ENCODE results near the gene CABLES2.
A peak's percentile ranks its signal among the peaks of the same experiment; 100 is the strongest.

Gene CABLES2

GRCh38 chr20:62359491-62360121, 47.5 kb downstream of the CABLES2 start:
- DNase-seq (ENCODE audit: low read depth) = peak; percentile 86
- H3K4me3 ChIP-seq (replicated peaks; ENCODE audit: low read depth, low read length) = no peak overlapping the region
- TF ChIP-seq, protein P1, sequence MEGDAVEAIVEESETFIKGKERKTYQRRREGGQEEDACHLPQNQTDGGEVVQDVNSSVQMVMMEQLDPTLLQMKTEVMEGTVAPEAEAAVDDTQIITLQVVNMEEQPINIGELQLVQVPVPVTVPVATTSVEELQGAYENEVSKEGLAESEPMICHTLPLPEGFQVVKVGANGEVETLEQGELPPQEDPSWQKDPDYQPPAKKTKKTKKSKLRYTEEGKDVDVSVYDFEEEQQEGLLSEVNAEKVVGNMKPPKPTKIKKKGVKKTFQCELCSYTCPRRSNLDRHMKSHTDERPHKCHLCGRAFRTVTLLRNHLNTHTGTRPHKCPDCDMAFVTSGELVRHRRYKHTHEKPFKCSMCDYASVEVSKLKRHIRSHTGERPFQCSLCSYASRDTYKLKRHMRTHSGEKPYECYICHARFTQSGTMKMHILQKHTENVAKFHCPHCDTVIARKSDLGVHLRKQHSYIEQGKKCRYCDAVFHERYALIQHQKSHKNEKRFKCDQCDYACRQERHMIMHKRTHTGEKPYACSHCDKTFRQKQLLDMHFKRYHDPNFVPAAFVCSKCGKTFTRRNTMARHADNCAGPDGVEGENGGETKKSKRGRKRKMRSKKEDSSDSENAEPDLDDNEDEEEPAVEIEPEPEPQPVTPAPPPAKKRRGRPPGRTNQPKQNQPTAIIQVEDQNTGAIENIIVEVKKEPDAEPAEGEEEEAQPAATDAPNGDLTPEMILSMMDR (IDR thresholded peaks at IDR 0.05; ENCODE audit: low read length, missing control alignments) = no peak

GRCh38 chr20:62359043-62359490, 48.0 kb downstream of the CABLES2 start:
- DNase-seq (ENCODE audit: low read depth) = no peak
- TF ChIP-seq, protein P1 (IDR thresholded peaks at IDR 0.05; ENCODE audit: low read length, missing control alignments) = no peak
- H3K4me3 ChIP-seq (replicated peaks; ENCODE audit: low read depth, low read length) = no peak overlapping the region

DNA sequence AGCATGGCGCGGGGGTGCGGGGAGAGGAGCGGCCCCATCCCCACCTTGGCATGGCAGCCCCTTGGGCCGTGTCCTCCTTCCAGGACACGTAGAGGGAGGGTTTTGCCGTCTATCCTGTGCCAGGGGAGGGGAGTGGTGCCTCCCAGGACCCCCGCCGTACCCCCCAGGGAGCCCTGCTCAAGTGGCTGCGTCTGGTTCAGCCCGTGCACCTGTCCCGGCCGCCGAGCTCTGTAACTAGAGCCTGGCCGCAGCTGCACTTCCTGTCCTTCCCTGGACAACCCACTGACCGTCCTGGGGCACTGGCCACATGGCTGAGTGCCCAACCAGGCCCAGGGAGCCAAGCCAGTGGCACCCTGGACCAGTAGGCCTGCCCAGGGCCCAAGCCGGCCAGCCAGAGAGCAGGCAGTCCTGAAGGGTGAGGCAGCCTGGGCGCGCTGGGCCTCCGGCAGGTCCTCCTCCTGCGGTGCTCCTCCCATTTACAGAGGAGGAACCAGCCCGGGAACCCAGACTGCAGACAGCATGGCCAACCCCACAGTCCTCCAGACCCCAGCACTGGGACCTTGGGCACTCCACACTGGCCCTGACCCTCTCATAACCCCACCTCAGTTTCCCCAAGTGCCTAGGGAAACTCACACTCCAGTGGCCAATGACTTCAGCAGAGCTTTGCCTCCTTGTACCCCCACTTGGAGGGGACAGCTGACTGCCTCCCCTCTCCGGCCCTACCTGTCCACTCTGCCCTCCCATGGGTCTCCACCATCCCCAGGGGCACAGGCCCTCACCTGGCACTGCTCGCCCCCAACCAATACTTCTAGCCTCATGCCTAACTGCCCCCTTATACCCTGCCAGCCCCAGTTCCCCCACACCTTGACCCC, 48.7 kb downstream of the CABLES2 start:
- no peak overlapping the region for H3K4me3 ChIP-seq (replicated peaks; ENCODE audit: low read depth, low read length)
- DNase-seq (ENCODE audit: low read depth) = no peak
- TF ChIP-seq, protein P1 (IDR thresholded peaks at IDR 0.05; ENCODE audit: low read length, missing control alignments) = no peak

DNA sequence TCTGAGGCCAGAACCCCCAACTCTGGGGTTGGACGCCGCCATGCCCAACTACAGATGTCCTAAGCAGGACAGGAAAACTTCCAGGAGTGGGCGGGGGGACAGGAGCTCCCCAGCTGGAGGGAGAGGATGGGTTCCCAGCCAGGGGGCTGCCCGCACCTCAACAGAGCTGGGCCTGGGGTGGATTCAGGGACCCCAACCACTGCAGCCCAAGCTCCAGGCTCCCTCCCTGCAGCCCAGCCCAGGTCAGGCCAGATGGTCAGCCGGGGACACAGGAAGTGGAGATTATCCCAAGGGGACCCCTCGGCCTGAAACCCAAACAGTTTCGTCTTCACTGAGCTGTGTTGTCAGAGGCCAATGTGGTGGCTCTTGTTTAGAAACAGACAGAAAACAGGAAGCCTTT, 49.4 kb downstream of the CABLES2 start:
- TF ChIP-seq, protein P1 (IDR thresholded peaks at IDR 0.05; ENCODE audit: low read length, missing control alignments) = no peak
- H3K4me3 ChIP-seq (replicated peaks; ENCODE audit: low read depth, low read length) = no peak overlapping the region
- DNase-seq (ENCODE audit: low read depth) = no peak

DNA sequence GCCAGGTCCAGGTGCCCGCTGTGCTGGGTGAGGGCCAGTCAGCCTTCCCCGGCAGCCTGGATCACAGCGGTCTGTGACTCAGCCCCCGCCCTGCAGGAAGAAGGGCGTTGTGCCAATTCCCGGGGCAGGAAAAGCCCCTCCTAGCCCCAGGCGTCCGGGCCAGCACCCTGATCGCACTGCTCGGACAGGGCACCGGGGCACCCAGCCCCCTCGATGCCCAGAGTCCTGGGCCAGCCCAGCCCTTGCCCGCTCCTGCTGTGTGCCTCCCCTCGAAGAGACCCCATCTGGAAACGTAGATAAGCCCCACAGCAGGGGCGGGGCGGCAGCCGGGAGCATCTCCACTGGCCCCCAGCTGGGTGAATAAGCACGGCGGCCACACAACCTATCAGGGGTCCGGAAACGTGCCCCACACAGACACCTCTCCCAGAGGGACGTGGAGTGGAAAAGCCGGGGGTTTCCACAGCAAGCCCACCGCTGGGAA, 49.9 kb downstream of the CABLES2 start:
- no peak overlapping the region for H3K4me3 ChIP-seq (replicated peaks; ENCODE audit: low read depth, low read length)
- peak; percentile 71 for DNase-seq (ENCODE audit: low read depth)
- TF ChIP-seq, protein P1 (IDR thresholded peaks at IDR 0.05; ENCODE audit: low read length, missing control alignments) = no peak

- H3K4me3 ChIP-seq (replicated peaks; ENCODE audit: low read depth, low read length) = no peak overlapping the region
- no peak for DNase-seq (ENCODE audit: low read depth)
- TF ChIP-seq, protein P1 (IDR thresholded peaks at IDR 0.05; ENCODE audit: low read length, missing control alignments) = no peak
Observed at GRCh38 chr20:62356589-62357186, 50.4 kb downstream of the CABLES2 start.

All from fibroblast of pulmonary artery (primary cell).